ENCODE measurements around the gene CDKN2AIP.
"Not testable (repeated sequence)": the region's sequence is repeated elsewhere in the genome, so short reads cannot be mapped to it uniquely, and the experiment has no call there.

CDKN2AIP gene

GRCh38 chr4:183416879-183417755, 27.3 kb upstream of the CDKN2AIP start:
- DNase-seq, result no peak

GRCh38 chr4:183422962-183423631, 21.3 kb upstream of the CDKN2AIP start:
- no peak for DNase-seq

GRCh38 chr4:183424109-183424744, 20.2 kb upstream of the CDKN2AIP start:
- DNase-seq, result no peak

DNA sequence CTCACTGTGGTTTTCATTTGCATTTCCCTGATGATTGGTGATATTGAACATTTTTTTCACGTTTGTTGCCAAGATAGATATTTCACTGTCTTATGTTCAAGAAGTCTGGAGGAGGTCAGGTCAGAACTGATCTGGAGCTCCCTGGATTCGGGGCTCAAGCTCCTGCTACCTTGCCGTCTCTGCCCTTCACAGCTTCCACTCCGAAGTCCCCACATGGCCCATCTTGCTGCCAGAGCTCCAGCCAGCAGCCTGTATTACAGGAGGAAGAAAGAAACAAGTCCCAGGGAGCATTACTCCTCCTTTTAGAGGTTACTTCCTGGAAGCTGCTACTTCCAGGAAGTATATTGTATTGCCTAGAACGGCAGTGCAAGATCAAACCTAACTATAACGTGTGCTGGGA, 17.9 kb upstream of the CDKN2AIP start:
- no peak for DNase-seq

GRCh38 chr4:183429489-183429888, 14.9 kb upstream of the CDKN2AIP start:
- no peak for DNase-seq

DNA sequence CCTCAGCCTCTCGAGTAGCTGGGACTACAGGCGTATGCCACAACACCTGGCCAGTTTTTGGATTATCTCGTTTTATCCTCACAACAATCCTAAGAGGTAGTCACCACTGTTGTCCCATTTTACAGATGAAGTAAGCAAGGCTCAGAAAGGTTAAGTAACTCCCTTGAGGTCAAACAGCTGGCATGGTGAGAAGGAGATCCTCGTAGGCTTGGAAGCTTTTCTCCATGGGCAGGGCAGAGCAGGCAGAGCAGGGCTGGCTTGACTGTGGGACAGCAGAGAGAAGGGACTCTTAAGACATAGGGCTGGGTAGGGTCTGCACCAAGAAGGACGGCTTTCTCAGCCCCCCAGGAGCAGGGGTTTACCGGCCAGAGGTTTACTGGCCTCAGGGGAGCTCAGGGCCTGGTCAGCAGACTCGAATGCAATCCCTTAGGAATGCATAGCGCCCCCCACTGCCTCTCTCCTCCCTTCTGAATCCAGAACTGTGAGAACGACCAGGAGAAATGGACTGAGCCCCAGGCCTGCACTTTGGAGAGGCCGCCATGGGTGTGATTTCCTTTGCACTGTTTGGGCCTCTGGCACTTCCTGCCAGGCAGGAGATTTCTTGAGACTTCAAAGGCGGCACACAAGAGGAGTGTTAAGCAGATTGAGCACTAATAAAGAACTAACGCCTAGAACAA, 14.0 kb upstream of the CDKN2AIP start:
- DNase-seq, result no peak

DNA sequence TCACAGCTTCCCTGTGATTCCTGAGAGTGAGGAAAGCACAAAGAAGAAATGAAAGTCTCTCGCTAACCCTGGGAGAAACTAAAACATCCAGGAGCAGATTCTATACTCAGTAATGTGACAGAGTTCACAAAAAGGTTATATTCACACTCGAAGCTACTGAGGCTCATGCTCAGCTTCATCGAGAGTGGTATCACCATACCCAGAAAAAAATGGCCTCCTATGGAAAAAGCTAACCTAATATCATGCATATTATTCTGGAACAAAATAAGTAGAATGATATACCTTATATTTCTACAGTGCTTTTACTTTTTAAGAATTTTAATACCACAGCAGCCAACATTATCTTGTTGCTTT, 13.5 kb upstream of the CDKN2AIP start:
- DNase-seq, result no peak

GRCh38 chr4:183431614-183432013, 12.8 kb upstream of the CDKN2AIP start:
- DNase-seq, result no peak

DNA sequence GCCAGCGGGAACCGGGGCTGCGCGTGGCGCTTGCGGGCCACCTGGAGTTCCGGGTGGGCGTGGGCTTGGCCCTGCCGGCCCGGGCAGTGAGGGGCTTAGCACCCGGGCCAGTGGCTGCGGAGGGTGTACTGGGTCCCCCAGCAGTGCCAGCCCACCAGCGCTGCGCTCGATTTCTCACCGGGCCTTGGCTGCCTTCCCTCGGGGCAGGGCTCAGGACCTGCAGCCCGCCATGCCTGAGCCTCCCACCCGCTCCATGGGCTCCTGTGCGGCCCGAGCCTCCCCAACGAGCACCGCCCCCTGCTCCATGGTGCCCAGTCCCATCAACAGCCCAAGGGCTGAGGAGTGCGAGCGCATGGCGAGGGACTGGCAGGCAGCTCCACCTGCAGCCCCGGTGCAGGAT, 11.3 kb upstream of the CDKN2AIP start:
- DNase-seq, result not testable (repeated sequence)

DNA sequence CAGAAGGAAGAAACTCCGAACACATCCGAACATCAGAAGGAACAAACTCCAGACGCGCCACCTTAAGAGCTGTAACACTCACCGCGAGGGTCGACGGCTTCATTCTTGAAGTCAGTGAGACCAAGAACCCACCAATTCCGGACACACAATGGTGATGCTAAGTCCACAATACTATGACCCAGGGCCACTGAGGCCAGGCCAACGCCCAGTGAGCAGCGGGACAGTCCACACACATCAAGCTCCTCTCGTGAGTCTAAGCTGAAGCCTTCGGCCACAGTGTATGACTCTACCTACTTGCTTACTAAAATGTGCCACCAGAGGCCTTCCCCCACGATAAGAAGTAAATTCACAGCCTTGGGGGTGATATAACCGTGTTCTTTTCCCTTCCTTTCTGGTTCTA, 10.2 kb upstream of the CDKN2AIP start:
- no peak for DNase-seq

GRCh38 chr4:183434666-183435190, 9.7 kb upstream of the CDKN2AIP start:
- no peak for DNase-seq

GRCh38 chr4:183435803-183436202, 8.6 kb upstream of the CDKN2AIP start:
- no peak for DNase-seq

DNA sequence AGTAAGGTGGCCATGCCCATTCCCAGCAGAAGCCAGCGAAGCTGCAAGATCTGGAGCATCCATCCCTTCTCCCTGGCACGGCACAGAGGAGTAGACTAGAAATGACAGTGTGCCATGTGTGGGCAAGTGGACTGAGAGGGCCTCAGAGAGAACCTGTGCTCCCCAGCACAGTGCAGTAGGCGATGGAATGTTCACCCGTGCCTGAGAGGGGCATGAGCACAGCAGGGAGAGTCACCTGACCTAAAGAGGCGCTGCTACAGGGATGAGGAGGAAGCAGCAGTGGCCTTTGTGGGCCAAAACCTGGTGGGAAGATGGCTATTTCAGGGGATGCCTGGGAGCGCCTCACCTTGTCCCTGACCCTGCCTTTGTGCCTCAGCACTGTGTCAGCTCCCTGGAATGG, 8.0 kb upstream of the CDKN2AIP start:
- no peak for DNase-seq

- DNase-seq, result no peak
Measured at GRCh38 chr4:183437452-183437851, 7.0 kb upstream of the CDKN2AIP start.

- no peak for DNase-seq
Measured at GRCh38 chr4:183438458-183439113, 5.8 kb upstream of the CDKN2AIP start.

DNA sequence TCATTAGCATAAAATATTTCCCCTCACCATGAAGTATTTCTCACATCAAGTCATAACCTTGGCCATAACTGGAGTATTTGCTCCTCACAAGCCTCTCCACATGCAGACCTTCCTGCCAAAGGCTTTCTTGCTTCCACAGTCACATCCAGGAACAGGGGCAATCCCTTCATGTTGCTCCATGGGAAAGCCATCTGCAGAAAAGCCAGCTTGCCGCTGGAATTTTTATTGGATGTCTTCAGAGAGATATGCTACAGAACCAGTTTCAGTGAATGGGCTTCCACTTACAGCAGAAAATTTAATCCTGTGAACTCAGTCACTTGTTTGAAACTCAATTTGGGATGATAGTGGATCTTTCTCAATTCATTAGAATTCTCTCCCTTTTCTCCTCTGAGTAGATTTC, 3.2 kb upstream of the CDKN2AIP start:
- DNase-seq, result no peak

GRCh38 chr4:183443655-183444213, 702 bp upstream of the CDKN2AIP start:
- DNase-seq, result peak; percentile 41 to 59

- peak; percentile 44 to 66 for DNase-seq
Measured at GRCh38 chr4:183445097-183445428, 627 bp downstream of the CDKN2AIP start.

- DNase-seq, result no peak
Measured at GRCh38 chr4:183447646-183448045, 3.2 kb downstream of the CDKN2AIP start.

- DNase-seq, result no peak
Measured at GRCh38 chr4:183448436-183448835, 4.0 kb downstream of the CDKN2AIP start.

GRCh38 chr4:183449193-183449882, 4.9 kb downstream of the CDKN2AIP start:
- no peak for DNase-seq

Data from inflammatory macrophage (primary cell).